Neuronal stem cell (in vitro differentiated cells): ENCODE results near the gene FAM168A.

Experiments
- DNase-seq: peaks from one replicate; pipeline ENCODE4 v3.0.0-alpha.2; 2013; ENCODE audit warnings: low spot score
- H2AFZ ChIP-seq: one replicate; pipeline ENCODE4 v1.6.1; 2013; ENCODE audit warnings: mild to moderate bottlenecking, low read length, inconsistent platforms
- H2AK5ac ChIP-seq: 2 replicates; pipeline ENCODE4 v1.6.1; 2013; ENCODE audit warnings: low read depth, mild to moderate bottlenecking, inconsistent platforms, low read length, moderate library complexity, mixed read lengths
- H2BK120ac ChIP-seq: 2 replicates; pipeline ENCODE4 v1.6.1; 2013; ENCODE audit warnings: low read depth, mild to moderate bottlenecking, inconsistent platforms, low read length, moderate library complexity, mixed read lengths
- H2BK12ac ChIP-seq: one replicate; pipeline ENCODE4 v1.6.1; 2013; ENCODE audit warnings: low read length, inconsistent platforms
- H2BK15ac ChIP-seq: 2 replicates; pipeline ENCODE4 v1.6.1; 2013; ENCODE audit warnings: mild to moderate bottlenecking, low read length, inconsistent platforms, mixed read lengths
- H2BK5ac ChIP-seq: one replicate; pipeline ENCODE4 v1.6.1; 2013; ENCODE audit warnings: inconsistent platforms, mild to moderate bottlenecking, low read length, moderate library complexity
- H3K14ac ChIP-seq: one replicate; pipeline ENCODE4 v1.6.1; 2013; ENCODE audit warnings: low read length, inconsistent platforms
- H3K18ac ChIP-seq: 2 replicates; pipeline ENCODE4 v1.6.1; 2013; ENCODE audit warnings: low read length, inconsistent platforms
- H3K23ac ChIP-seq: 2 replicates; pipeline ENCODE4 v1.6.1; 2013; ENCODE audit warnings: low read depth, mild to moderate bottlenecking, mixed read lengths, low read length, inconsistent platforms; ENCODE audit not compliant: poor library complexity
- H3K27ac ChIP-seq: replicated peaks from 3 replicates; pipeline ENCODE4 v1.5.1; 2013; ENCODE audit warnings: low read length, inconsistent platforms
- H3K27me3 ChIP-seq, 3 experiments: 2 replicates each; pipeline ENCODE4 v1.6.1; 2013; ENCODE audit warnings: low read length in 3 of 3, mild to moderate bottlenecking in 2 of 3, inconsistent platforms in 1 of 3, low read depth in 1 of 3, mixed read lengths in 1 of 3, moderate library complexity in 1 of 3; ENCODE audit not compliant: control insufficient read depth in 3 of 3, insufficient read depth in 3 of 3
- H3K36me3 ChIP-seq, 2 donors: replicated peaks in 1 of 2; 2 replicates each; pipeline ENCODE4 v1.6.1; 2013; ENCODE audit warnings: low read length in 2 of 2; ENCODE audit not compliant: control insufficient read depth in 2 of 2, insufficient read depth in 2 of 2
- H3K4ac ChIP-seq: 2 replicates; pipeline ENCODE4 v1.6.1; 2013; ENCODE audit warnings: inconsistent platforms, mild to moderate bottlenecking, low read length, moderate library complexity
- H3K4me1 ChIP-seq, 2 donors: 1 replicate in 1 of 2; 2 replicates in 1 of 2; pipeline ENCODE4 v1.6.1; 2013; ENCODE audit warnings: low read length in 2 of 2, low read depth in 1 of 2; ENCODE audit not compliant: control insufficient read depth in 2 of 2, insufficient read depth in 1 of 2
- H3K4me2 ChIP-seq: one replicate; pipeline ENCODE4 v1.6.1; 2013; ENCODE audit warnings: mild to moderate bottlenecking, low read length, inconsistent platforms; ENCODE audit not compliant: insufficient read depth, poor library complexity, severe bottlenecking
- H3K4me3 ChIP-seq, 2 donors: 2 replicates each; pipeline ENCODE4 v1.5.1; 2013; ENCODE audit warnings: low read length in 2 of 2, mild to moderate bottlenecking in 2 of 2, inconsistent platforms in 1 of 2, moderate library complexity in 1 of 2
- H3K79me1 ChIP-seq: one replicate; pipeline ENCODE4 v1.6.1; 2013; ENCODE audit warnings: low read depth, mild to moderate bottlenecking, inconsistent platforms, low read length, moderate library complexity
- H3K9ac ChIP-seq: one replicate; pipeline ENCODE4 v1.6.1; 2013; ENCODE audit warnings: mild to moderate bottlenecking, low read depth, low read length, inconsistent platforms; ENCODE audit not compliant: poor library complexity
- H3K9me3 ChIP-seq, 2 donors: replicated peaks in 1 of 2; 2 replicates each; pipeline versions ENCODE3 to v1.6.1; 2013; ENCODE audit warnings: low read length in 2 of 2, mild to moderate bottlenecking in 2 of 2, inconsistent platforms in 1 of 2, low read depth in 1 of 2, mixed read lengths in 1 of 2, moderate library complexity in 1 of 2; ENCODE audit not compliant: control insufficient read depth in 2 of 2, insufficient read depth in 1 of 2
- H4K8ac ChIP-seq: one replicate; pipeline ENCODE4 v1.6.1; 2013; ENCODE audit warnings: low read depth, mild to moderate bottlenecking, inconsistent platforms, low read length, moderate library complexity
- H4K91ac ChIP-seq: one replicate; pipeline ENCODE4 v1.6.1; 2013; ENCODE audit warnings: low read length, low read depth, mild to moderate bottlenecking, inconsistent platforms; ENCODE audit not compliant: poor library complexity
- WGBS, 2 donors: extraction: QIAGEN DNeasy Blood & Tissue Kit; methylation state at CpG; one replicate each; pipeline ENCODE4 v1.1.7; 2013; ENCODE audit warnings: missing lambda C conversion rate in 2 of 2, mixed read lengths in 1 of 2; ENCODE audit not compliant: insufficient read length in 2 of 2, insufficient replicate concordance in 1 of 2; ENCODE audit errors: extremely low coverage in 2 of 2; 5-methylcytosine and 5-hydroxymethylcytosine counted together

FAM168A gene

DNA sequence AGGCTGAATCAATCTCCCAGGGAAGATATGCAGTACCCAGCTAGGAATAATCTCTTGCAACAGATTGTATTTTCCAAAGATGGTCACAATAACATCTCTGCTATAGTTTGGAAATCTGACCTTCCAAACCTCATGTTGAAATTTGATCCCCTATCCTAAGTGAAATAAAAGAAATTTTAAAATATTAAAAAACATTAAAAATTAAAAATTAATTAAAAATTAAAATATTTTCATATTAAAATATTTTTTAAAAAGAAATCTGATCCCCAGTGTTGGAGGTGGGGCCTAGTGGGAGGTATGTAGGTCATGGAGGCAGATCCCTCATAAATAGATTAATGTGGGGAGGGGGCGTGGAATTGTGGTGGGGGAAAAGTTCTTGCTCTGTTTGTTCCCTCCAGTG lies 79.7 kb downstream of the FAM168A start:
- H3K23ac ChIP-seq = no peak overlapping the region
- H2BK12ac ChIP-seq = no peak overlapping the region
- H3K4me3 ChIP-seq = no peak overlapping the region
- H3K4ac ChIP-seq = no peak overlapping the region
- H3K4me2 ChIP-seq = no peak overlapping the region
- no peak overlapping the region for H3K27ac ChIP-seq
- no peak overlapping the region for H2AK5ac ChIP-seq
- no peaks in the 10 kb centered on the region for H3K79me1 ChIP-seq
- no peak overlapping the region for H2BK5ac ChIP-seq
- no peak overlapping the region for H3K14ac ChIP-seq
- peaks cover 0 to 6% of the 10 kb centered on the region in 2 donors for H3K36me3 ChIP-seq
- no peak overlapping the region for H3K9ac ChIP-seq
- no peak overlapping the region for H3K18ac ChIP-seq
- H2BK120ac ChIP-seq = no peak overlapping the region
- H2BK15ac ChIP-seq = no peak overlapping the region
- H4K8ac ChIP-seq = no peak overlapping the region
- no peak overlapping the region for H2AFZ ChIP-seq
- WGBS, 2 donors = no CpG with 5 or more reads among the region's 1 CpG
- H4K91ac ChIP-seq = no peak overlapping the region
- peaks cover 4 to 7% of the 10 kb centered on the region in 2 donors for H3K4me1 ChIP-seq
- no peak for DNase-seq
- H3K27me3 ChIP-seq = no peaks in the 10 kb centered on the region
- H3K9me3 ChIP-seq = peaks cover 0 to 2% of the 10 kb centered on the region in 2 donors

DNA sequence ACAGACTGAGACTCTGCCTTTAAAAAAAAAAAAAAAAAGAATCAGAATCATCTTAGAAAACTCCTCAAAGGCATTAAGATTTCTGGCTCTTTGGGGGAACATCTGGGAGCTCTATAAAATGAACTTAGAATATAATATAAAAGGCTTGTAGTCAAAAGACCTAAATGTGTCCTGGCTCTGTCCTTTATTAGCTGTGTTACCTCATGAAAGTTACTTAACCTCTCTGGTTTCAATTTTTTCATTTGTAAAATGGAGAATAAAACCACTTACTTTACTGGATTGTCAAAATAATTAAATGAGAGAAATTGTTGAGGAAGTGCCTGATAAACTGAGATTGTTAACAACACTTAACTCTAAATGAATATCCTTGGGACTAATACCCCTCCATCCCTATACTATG lies 81.8 kb downstream of the FAM168A start:
- H2BK5ac ChIP-seq = no peak overlapping the region
- H3K9ac ChIP-seq = no peak overlapping the region
- H3K4me2 ChIP-seq = no peak overlapping the region

DNA sequence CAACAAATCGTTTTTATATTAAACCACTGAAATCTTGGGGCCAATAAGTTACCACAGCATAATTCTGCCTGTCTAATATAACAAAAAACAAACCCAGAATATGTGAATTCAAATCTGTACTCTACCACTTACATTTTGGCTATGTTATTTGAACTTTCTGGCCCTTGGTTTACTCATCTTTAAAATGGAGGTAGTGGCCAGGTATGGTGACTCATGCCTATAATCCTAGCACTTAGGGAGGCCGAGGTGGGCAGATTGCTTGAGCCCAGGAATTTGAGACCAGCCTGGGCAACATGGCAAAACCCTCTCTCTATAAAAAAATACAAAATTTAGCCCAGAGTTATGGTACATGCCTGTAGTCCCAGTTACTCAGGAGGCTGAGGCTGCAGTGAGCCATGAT lies 84.2 kb downstream of the FAM168A start:
- Histone ChIP-seq H3K4me3 (no peak overlapping the region), H3K4ac (no peak overlapping the region), H3K79me1 (no peaks in the 10 kb centered on the region), H3K18ac (no peak overlapping the region), H2AK5ac (no peak overlapping the region), H3K27ac (no peak overlapping the region), H3K9me3 (no peaks in the 10 kb centered on the region), H2AFZ (no peak overlapping the region), H3K14ac (no peak overlapping the region), H4K91ac (no peak overlapping the region), H2BK120ac (no peak overlapping the region), H2BK12ac (no peak overlapping the region), H3K4me1 (peaks cover 0 to 2% of the 10 kb centered on the region in 2 donors), H3K4me2 (no peak overlapping the region), H2BK5ac (no peak overlapping the region), H2BK15ac (no peak overlapping the region), H3K36me3 (peaks cover 0 to 6% of the 10 kb centered on the region in 2 donors), H4K8ac (no peak overlapping the region), H3K9ac (no peak overlapping the region), H3K27me3 (no peaks in the 10 kb centered on the region), H3K23ac (no peak overlapping the region)
- no peak for DNase-seq
- WGBS, 2 donors = no CpG with 5 or more reads among the region's 2 CpGs

More for the DNA sequence above, 81.8 kb downstream of the FAM168A start:
- Histone ChIP-seq H4K91ac (no peak overlapping the region), H2AK5ac (no peak overlapping the region), H3K14ac (no peak overlapping the region), H2BK12ac (no peak overlapping the region), H3K9me3 (no peaks in the 10 kb centered on the region), H2BK120ac (no peak overlapping the region), H3K4me3 (no peak overlapping the region), H3K79me1 (no peaks in the 10 kb centered on the region), H2BK15ac (no peak overlapping the region), H3K4me1 (peaks cover under 1% of the 10 kb centered on the region in 2 donors), H3K27ac (no peak overlapping the region), H4K8ac (no peak overlapping the region), H3K4ac (no peak overlapping the region), H3K23ac (no peak overlapping the region), H3K18ac (no peak overlapping the region), H3K36me3 (peaks cover 0 to 6% of the 10 kb centered on the region in 2 donors), H2AFZ (no peak overlapping the region), H3K27me3 (no peaks in the 10 kb centered on the region)
- no peak for DNase-seq

DNA sequence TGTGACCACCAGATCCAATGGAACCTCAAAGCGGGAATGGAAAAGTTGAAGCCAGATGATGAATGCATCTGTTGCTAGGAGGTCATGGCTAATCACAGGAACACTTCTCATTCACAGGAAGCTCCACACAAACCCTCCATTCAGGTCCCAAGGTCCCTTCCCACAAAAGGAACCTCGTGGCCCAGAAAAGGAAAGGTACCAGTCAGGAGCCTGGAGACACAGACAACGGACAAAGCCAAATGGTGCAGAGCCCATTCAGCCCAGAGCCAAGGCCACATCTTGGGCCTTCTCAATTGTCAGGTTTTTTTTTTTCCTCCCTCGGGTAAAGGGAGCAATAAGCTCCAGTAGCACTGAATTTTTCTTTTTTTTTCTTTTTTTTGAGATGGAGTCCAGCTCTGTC lies 87.0 kb downstream of the FAM168A start:
- no peak overlapping the region for H3K14ac ChIP-seq
- H2AFZ ChIP-seq = no peak overlapping the region
- H3K27me3 ChIP-seq = no peaks in the 10 kb centered on the region
- H4K91ac ChIP-seq = no peak overlapping the region
- H4K8ac ChIP-seq = no peak overlapping the region
- no peak overlapping the region for H3K9ac ChIP-seq
- H2AK5ac ChIP-seq = no peak overlapping the region
- no peak overlapping the region for H2BK12ac ChIP-seq
- peaks cover 2% of the 10 kb centered on the region for H3K79me1 ChIP-seq
- H3K4ac ChIP-seq = no peak overlapping the region
- H3K4me2 ChIP-seq = no peak overlapping the region
- H2BK5ac ChIP-seq = no peak overlapping the region
- H3K9me3 ChIP-seq = peaks cover 0 to 2% of the 10 kb centered on the region in 2 donors
- H3K18ac ChIP-seq = no peak overlapping the region
- peaks cover 0 to 2% of the 10 kb centered on the region in 2 donors for H3K4me1 ChIP-seq
- H2BK120ac ChIP-seq = no peak overlapping the region
- H3K23ac ChIP-seq = no peak overlapping the region
- no peak overlapping the region for H3K4me3 ChIP-seq
- no CpG with 5 or more reads among the region's 4 CpGs for WGBS, 2 donors
- DNase-seq = no peak
- H2BK15ac ChIP-seq = no peak overlapping the region
- no peak overlapping the region for H3K27ac ChIP-seq
- H3K36me3 ChIP-seq = peaks cover 0 to 6% of the 10 kb centered on the region in 2 donors
